ENCODE results near the gene GCNT1. TPM values are rescaled to one million over a fixed set of nuclear protein-coding genes. Genes with fewer than 3 reads are reported as not detected.

The GCNT1 gene
- total RNA-seq, 2 experiments from 2014 or later, result 18.2 to 38.4 TPM

DNA sequence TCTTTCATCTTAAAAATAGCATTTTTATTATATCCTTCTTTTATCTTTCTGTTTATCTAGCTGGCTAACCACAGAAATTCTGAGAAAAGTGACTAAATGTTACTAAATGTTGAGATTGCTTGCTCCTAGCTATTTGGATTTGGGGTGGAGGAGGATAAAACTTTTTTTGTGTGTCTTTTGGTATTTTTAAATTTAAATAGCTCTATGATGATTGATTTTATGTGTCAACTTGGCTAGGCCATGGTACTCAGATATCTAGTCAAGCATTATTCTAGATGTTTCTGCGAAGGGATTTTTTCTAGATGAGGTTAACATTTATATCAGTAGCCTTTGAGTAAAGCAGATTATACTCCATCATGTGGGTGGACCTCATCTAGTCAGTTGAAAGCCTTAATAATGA lies 75.0 kb downstream of the GCNT1 start:
- TF ChIP-seq, protein P1, sequence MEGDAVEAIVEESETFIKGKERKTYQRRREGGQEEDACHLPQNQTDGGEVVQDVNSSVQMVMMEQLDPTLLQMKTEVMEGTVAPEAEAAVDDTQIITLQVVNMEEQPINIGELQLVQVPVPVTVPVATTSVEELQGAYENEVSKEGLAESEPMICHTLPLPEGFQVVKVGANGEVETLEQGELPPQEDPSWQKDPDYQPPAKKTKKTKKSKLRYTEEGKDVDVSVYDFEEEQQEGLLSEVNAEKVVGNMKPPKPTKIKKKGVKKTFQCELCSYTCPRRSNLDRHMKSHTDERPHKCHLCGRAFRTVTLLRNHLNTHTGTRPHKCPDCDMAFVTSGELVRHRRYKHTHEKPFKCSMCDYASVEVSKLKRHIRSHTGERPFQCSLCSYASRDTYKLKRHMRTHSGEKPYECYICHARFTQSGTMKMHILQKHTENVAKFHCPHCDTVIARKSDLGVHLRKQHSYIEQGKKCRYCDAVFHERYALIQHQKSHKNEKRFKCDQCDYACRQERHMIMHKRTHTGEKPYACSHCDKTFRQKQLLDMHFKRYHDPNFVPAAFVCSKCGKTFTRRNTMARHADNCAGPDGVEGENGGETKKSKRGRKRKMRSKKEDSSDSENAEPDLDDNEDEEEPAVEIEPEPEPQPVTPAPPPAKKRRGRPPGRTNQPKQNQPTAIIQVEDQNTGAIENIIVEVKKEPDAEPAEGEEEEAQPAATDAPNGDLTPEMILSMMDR (conservative IDR thresholded peaks at IDR 0.05; ENCODE audit: low read length), result no peak
- no peak for TF ChIP-seq EZH2phosphoT487 (IDR thresholded peaks at IDR 0.05; ENCODE audit: borderline replicate concordance, low read depth, low read length)
- H3K36me3 ChIP-seq (ENCODE audit: insufficient read depth, low read length), result no peaks in the 10 kb centered on the region; the same call in 1 of the 2 replicates
- H3K4me3 ChIP-seq (ENCODE audit: low read depth, low read length, poor library complexity, severe bottlenecking), result no peak overlapping the region
- BruUV-seq (replicated peaks), result no TSS peak
- H3K4me1 ChIP-seq (ENCODE audit: insufficient read depth, low read length, poor library complexity, severe bottlenecking), result no peaks in the 10 kb centered on the region
- no peaks in the 10 kb centered on the region for H3K9me2 ChIP-seq (ENCODE audit: insufficient read depth, low read length)
- no peak for DNase-seq (ENCODE audit: low spot score)
- intact Hi-C loops (cut with micrococcal nuclease; ENCODE audit: unreplicated experiment), result no loop called here
- H4K20me1 ChIP-seq (ENCODE audit: insufficient read depth, low read length), result no peaks in the 10 kb centered on the region
- no peaks in the 10 kb centered on the region for H3K9me3 ChIP-seq (ENCODE audit: low read length)
- POLR2A ChIA-PET, result interaction anchor here (0.5 to 1.7 kb wide), 15 partner anchors 8 to 1073 kb away, joined by 3 to 10 read pairs (median 4); no protein-coding TSS in a partner anchor
- no peaks in the 10 kb centered on the region for H3K79me2 ChIP-seq (ENCODE audit: insufficient read depth, low read depth, low read length)
- H3K4me2 ChIP-seq (ENCODE audit: low read length), result no peak overlapping the region
- CTCF ChIA-PET (ENCODE audit: unreplicated experiment), result no interaction called here
- no peak overlapping the region for H3K27ac ChIP-seq (ENCODE audit: low read depth, low read length, poor library complexity, severe bottlenecking)
- H2AFZ ChIP-seq (ENCODE audit: low read length), result no peak overlapping the region

DNA sequence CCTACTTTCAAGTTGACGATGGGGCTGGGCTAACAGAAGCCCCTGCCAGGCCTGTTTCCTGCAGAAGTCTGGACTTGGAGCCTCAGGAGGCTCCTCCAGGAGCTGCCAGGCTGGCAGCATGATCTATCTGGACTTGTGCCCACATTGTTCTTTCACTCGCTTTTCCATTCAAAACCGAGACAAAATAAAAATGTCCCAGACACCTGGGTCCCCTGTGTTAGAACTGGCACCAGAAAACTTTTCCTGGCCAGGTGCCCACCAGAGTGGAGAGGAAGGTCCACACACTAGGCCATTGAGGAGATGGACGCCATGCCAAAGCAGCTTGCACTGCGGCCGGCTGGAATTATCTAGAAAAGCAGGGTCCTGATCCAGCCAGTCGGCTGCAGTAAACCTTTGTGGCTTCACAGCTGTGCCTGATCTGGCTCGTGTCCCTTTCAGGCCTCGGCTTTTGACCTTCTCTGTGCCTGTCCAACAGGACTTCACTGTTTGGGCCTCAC lies 78.2 kb downstream of the GCNT1 start:
- H2AFZ ChIP-seq (ENCODE audit: low read length), result no peak overlapping the region
- no TSS peak for BruUV-seq (replicated peaks)
- CTCF ChIA-PET (ENCODE audit: unreplicated experiment), result no interaction called here
- no peaks in the 10 kb centered on the region for H3K79me2 ChIP-seq (ENCODE audit: insufficient read depth, low read depth, low read length)
- intact Hi-C loops (cut with micrococcal nuclease; ENCODE audit: unreplicated experiment), result no loop called here
- TF ChIP-seq, protein P1 (conservative IDR thresholded peaks at IDR 0.05; ENCODE audit: low read length), result no peak
- no peak for TF ChIP-seq EZH2phosphoT487 (IDR thresholded peaks at IDR 0.05; ENCODE audit: borderline replicate concordance, low read depth, low read length)
- H3K4me2 ChIP-seq (ENCODE audit: low read length), result no peak overlapping the region
- no peak for DNase-seq (ENCODE audit: low spot score)
- H3K4me1 ChIP-seq (ENCODE audit: insufficient read depth, low read length, poor library complexity, severe bottlenecking), result no peaks in the 10 kb centered on the region
- no peaks in the 10 kb centered on the region for H3K36me3 ChIP-seq (ENCODE audit: insufficient read depth, low read length)
- H3K9me3 ChIP-seq (ENCODE audit: low read length), result no peaks in the 10 kb centered on the region
- no peak overlapping the region for H3K4me3 ChIP-seq (ENCODE audit: low read depth, low read length, poor library complexity, severe bottlenecking)
- H4K20me1 ChIP-seq (ENCODE audit: insufficient read depth, low read length), result no peaks in the 10 kb centered on the region
- POLR2A ChIA-PET, result interaction anchor here (0.6 kb wide), 1 partner anchor 17 kb away, joined by 4 read pairs; no protein-coding TSS in a partner anchor
- no peaks in the 10 kb centered on the region for H3K9me2 ChIP-seq (ENCODE audit: insufficient read depth, low read length)
- H3K27ac ChIP-seq (ENCODE audit: low read depth, low read length, poor library complexity, severe bottlenecking), result no peak overlapping the region

DNA sequence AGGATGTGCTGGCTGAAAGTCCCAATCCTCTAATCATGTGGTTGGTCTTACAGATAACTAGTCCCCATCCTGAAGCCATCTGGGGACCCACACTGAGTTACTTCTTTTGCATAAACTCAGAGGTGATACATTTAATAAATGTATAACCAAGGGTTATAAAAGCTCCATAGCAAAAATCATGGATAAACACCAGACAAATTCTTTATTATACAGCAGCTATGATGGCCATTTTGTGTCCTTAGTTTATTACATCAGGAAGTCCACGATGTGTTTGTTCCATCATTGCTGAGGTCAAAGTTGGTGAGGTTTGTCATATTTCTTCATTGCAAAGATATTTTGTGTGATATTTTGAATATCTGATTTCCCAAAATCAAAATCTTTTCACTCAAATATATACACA lies 80.2 kb downstream of the GCNT1 start:
- H3K79me2 ChIP-seq (ENCODE audit: insufficient read depth, low read depth, low read length), result no peaks in the 10 kb centered on the region
- no peak overlapping the region for H3K27ac ChIP-seq (ENCODE audit: low read depth, low read length, poor library complexity, severe bottlenecking)
- ChIA-PET CTCF (ENCODE audit: unreplicated experiment) (no interaction called here), POLR2A (interaction anchor here (1.4 kb wide), 1 partner anchor 13 kb away, joined by 6 read pairs; no protein-coding TSS in a partner anchor)
- no TSS peak for BruUV-seq (replicated peaks)
- TF ChIP-seq, protein P1 (conservative IDR thresholded peaks at IDR 0.05; ENCODE audit: low read length), result no peak
- TF ChIP-seq EZH2phosphoT487 (IDR thresholded peaks at IDR 0.05; ENCODE audit: borderline replicate concordance, low read depth, low read length), result no peak
- H3K9me3 ChIP-seq (ENCODE audit: low read length), result peaks cover 3% of the 10 kb centered on the region; the same call in 1 of the 2 replicates
- no peaks in the 10 kb centered on the region for H4K20me1 ChIP-seq (ENCODE audit: insufficient read depth, low read length)
- no peaks in the 10 kb centered on the region for H3K4me1 ChIP-seq (ENCODE audit: insufficient read depth, low read length, poor library complexity, severe bottlenecking)
- H3K9me2 ChIP-seq (ENCODE audit: insufficient read depth, low read length), result no peaks in the 10 kb centered on the region
- H3K4me2 ChIP-seq (ENCODE audit: low read length), result no peak overlapping the region
- H3K4me3 ChIP-seq (ENCODE audit: low read depth, low read length, poor library complexity, severe bottlenecking), result no peak overlapping the region
- no peaks in the 10 kb centered on the region; the same call in 1 of the 2 replicates for H3K36me3 ChIP-seq (ENCODE audit: insufficient read depth, low read length)
- intact Hi-C loops (cut with micrococcal nuclease; ENCODE audit: unreplicated experiment), result no loop called here
- DNase-seq (ENCODE audit: low spot score), result no peak
- H2AFZ ChIP-seq (ENCODE audit: low read length), result no peak overlapping the region
